Bone marrow (tissue), 2 donors: ENCODE data around the gene KRT4.
"Not testable (repeated sequence)": the region's sequence is repeated elsewhere in the genome, so short reads cannot be mapped to it uniquely, and the experiment has no call there.

Experiments
- DNase-seq, 2 donors: peaks; one replicate each; lab custom pipeline; 2025; lab: John Stamatoyannopoulos, UW

KRT4 gene

GRCh38 chr12:52807544-52808470, 6.1 kb downstream of the KRT4 start:
- DNase-seq = no peak

- DNase-seq = no peak
Observed at GRCh38 chr12:52806821-52807543, 6.9 kb downstream of the KRT4 start.

DNA sequence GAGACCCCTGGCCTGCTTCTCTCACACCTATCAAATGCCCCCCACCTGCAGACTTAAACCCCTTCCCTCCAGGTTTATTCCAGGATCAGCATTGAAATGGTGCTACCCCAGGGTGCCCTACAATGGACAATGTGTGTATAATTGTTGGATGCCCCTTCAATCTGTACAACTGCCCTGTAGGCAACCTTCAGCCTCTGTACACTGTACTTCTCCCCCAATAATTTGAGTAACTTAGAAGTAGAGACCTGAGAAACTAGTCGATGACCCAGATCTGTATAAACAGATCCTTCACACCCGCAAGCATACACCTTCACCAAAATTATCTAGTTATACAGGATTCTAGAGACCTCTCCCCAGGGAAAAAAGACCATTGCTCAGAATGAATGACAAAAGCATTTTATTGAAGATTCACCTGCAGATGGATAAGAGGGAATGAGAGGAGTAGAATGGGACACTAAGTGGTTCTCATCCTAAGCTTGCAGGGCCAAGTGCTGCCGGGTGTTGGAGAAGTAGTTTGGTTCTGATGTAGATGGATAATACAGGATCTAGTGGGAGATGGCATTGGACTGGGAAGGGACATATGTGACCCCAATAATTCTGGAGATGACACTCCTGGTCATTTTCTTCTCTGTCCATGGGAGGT, 7.6 kb downstream of the KRT4 start:
- DNase-seq = no peak

GRCh38 chr12:52805739-52806138, 8.2 kb downstream of the KRT4 start:
- no peak for DNase-seq

DNA sequence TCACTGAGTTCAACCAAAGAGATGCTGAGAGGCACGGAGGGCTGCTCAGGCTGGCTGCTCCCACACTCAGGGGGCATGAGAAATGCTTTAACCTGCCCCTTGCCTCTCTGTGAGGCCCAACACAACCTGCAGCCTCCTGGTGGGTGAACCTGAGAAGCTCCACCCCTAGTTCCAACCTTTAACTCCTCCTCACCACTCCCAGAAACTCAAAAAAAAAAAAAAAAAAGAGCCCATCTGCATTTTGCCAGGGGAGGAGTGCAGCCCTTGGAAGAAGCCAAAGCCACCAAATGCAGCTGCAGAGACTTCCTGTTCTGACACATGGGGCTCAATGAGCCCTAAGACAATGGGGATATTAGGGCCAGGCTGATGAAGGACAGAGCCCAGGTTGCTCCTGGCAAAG, 8.9 kb downstream of the KRT4 start:
- DNase-seq = no peak

- DNase-seq = no peak
Observed at GRCh38 chr12:52802442-52802841, 11.5 kb downstream of the KRT4 start.

DNA sequence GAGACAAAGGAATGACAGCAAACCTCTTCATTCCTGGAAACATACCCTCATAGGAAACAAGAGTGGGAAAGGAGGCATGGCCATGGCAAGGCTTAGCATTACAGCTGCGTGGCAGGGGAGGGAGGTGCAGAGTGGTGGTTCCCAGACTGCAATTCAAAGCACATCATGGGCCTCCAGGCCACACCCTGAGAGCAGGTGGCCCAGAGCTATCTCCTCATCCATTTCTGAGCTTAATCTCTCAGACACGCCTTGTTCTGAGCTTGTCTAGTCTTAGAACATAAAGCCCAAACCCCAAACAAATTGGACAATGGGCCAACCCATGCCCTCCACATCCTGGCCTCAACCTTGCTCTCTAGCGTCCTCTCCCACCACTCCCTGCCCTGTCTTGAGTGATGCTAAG, 12.1 kb downstream of the KRT4 start:
- DNase-seq = no peak

- DNase-seq = no peak
Observed at GRCh38 chr12:52800259-52800917, 13.5 kb downstream of the KRT4 start.

DNA sequence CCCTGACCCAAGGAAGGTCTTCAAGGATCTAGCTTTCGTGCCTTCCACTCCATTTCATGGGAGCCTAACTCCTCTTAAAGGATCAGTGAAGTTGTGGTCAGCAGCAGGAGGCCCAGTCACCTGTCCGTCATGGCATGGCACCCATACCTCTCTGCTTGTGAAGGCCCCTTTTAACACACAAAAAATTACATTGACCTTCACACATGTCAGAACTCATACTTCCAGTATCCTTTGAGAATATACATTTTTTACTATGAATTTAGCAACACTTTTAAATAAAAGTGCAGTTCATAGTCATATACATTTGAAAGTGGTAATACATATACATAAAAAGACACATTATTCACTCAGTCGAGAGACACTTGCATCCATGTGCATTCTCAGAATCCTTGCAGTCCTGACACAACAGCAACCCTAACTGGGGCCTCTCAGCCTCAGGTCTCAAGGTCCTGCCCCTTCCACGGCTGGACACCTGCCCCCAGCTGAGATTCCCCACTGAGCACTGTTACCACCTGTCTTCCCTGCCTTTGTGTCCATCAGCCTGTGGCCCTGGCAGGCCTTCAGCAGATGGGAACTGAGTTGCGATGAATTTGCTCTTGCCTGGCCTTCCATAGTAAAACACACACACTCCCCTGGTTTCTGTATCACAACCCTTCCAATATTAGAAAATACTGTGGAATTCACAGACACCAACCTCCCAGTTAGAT, 14.3 kb downstream of the KRT4 start:
- no peak for DNase-seq

GRCh38 chr12:52798671-52799504, 15.0 kb downstream of the KRT4 start:
- no peak for DNase-seq

- no peak for DNase-seq
Observed at GRCh38 chr12:52798003-52798670, 15.8 kb downstream of the KRT4 start.

- no peak for DNase-seq
Observed at GRCh38 chr12:52797529-52797894, 16.4 kb downstream of the KRT4 start.

- no peak for DNase-seq
Observed at GRCh38 chr12:52796839-52797528, 16.9 kb downstream of the KRT4 start.

GRCh38 chr12:52796429-52796794, 17.5 kb downstream of the KRT4 start:
- DNase-seq = no peak

- DNase-seq = no peak
Observed at GRCh38 chr12:52795694-52796428, 18.1 kb downstream of the KRT4 start, which contains the start of gene KRT3. TSS of gene KRT3 (minus strand) at chr12:52796117. CDS start at chr12:52796042, 75 bp downstream.

DNA sequence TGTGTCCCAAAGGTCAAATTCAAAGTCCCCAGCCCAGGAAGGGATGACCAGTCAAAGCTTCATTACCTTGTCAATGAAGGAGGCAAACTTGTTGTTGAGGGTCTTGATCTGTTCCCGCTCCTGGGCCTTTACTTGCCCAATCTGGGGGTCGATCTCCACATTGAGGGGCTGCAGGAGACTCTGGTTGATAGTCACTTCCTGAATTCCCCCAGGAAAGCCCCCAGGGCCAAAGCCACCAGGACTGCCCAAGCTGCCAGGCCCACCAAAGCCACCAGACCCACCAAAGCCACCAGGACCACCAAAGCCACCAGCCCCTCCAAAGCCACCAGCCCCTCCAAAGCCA, 18.6 kb downstream of the KRT4 start:
- not testable (repeated sequence) for DNase-seq

- DNase-seq = no peak
Observed at GRCh38 chr12:52794479-52795331, 19.2 kb downstream of the KRT4 start.
